ENCODE results near the gene NT5C2.

- TF ChIP-seq BCL11A (IDR thresholded peaks at IDR 0.05; ENCODE audit: low read depth in 2 of 2, low read length in 2 of 2) (no peak), CBX8 (IDR thresholded peaks at IDR 0.05; ENCODE audit: borderline replicate concordance, low read depth, low read length) (no peak)
- TF ChIP-seq, protein P1, sequence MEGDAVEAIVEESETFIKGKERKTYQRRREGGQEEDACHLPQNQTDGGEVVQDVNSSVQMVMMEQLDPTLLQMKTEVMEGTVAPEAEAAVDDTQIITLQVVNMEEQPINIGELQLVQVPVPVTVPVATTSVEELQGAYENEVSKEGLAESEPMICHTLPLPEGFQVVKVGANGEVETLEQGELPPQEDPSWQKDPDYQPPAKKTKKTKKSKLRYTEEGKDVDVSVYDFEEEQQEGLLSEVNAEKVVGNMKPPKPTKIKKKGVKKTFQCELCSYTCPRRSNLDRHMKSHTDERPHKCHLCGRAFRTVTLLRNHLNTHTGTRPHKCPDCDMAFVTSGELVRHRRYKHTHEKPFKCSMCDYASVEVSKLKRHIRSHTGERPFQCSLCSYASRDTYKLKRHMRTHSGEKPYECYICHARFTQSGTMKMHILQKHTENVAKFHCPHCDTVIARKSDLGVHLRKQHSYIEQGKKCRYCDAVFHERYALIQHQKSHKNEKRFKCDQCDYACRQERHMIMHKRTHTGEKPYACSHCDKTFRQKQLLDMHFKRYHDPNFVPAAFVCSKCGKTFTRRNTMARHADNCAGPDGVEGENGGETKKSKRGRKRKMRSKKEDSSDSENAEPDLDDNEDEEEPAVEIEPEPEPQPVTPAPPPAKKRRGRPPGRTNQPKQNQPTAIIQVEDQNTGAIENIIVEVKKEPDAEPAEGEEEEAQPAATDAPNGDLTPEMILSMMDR (IDR thresholded peaks at IDR 0.05; ENCODE audit: control extremely low read depth in 1 of 3, insufficient read depth in 1 of 3, low read depth in 1 of 3, low read length in 3 of 3) = no peak
Measured at GRCh38 chr10:103184615-103185014, 8.5 kb downstream of the NT5C2 start.
